A549 (cell line): ENCODE results near the gene GRK5.

ENCODE experiments used
- CBX8 ChIP-seq: fragments of 200-600 bp; sonication (generic); IDR thresholded peaks from 2 replicates; pipeline ENCODE4 v1.6.1; 2016
- EHMT2 ChIP-seq: fragments of 200-600 bp; sonication (generic); IDR thresholded peaks from 2 replicates; pipeline ENCODE4 v1.6.1; 2016; ENCODE audit warnings: antibody characterized with exemption, low read depth, mild to moderate bottlenecking, moderate library complexity
- EP300 ChIP-seq, 2 experiments: fragments of >200 bp; sonication (Bioruptor Twin); formaldehyde crosslinking; IDR thresholded peaks; 2 replicates in 1 of 2; 3 replicates in 1 of 2; pipeline ENCODE4 v1.6.1; 2016 to 2017
- HDAC2 ChIP-seq: fragments of 200-600 bp; sonication (generic); IDR thresholded peaks from 2 replicates; pipeline ENCODE4 v1.6.1; 2016
- HOXA7 ChIP-seq: fragments of 250-450 bp; sonication (Bioruptor Pico); IDR thresholded peaks from 2 replicates; pipeline ENCODE4 v1.5.0; 2020; ENCODE audit warnings: mild to moderate bottlenecking, moderate library complexity
- MAFK ChIP-seq: fragments of 450-650 bp; IDR thresholded peaks from 2 replicates; pipeline ENCODE4 v1.6.1; 2014; ENCODE audit not compliant: partially characterized antibody
- POLR2A ChIP-seq: IDR thresholded peaks from 2 replicates; pipeline ENCODE4 v1.6.1; 2012; ENCODE audit warnings: mild to moderate bottlenecking, low read length
- RNF2 ChIP-seq: fragments of 200-600 bp; sonication (generic); IDR thresholded peaks from 2 replicates; pipeline ENCODE4 v1.6.1; 2016; ENCODE audit warnings: low read depth, mild to moderate bottlenecking, antibody characterized with exemption, moderate library complexity, borderline replicate concordance
- TF ChIP-seq, protein P1 (sequence below): fragments of >200 bp; sonication (Bioruptor Twin); formaldehyde crosslinking; IDR thresholded peaks from 3 replicates; pipeline ENCODE4 v1.5.1; 2016

DNA sequence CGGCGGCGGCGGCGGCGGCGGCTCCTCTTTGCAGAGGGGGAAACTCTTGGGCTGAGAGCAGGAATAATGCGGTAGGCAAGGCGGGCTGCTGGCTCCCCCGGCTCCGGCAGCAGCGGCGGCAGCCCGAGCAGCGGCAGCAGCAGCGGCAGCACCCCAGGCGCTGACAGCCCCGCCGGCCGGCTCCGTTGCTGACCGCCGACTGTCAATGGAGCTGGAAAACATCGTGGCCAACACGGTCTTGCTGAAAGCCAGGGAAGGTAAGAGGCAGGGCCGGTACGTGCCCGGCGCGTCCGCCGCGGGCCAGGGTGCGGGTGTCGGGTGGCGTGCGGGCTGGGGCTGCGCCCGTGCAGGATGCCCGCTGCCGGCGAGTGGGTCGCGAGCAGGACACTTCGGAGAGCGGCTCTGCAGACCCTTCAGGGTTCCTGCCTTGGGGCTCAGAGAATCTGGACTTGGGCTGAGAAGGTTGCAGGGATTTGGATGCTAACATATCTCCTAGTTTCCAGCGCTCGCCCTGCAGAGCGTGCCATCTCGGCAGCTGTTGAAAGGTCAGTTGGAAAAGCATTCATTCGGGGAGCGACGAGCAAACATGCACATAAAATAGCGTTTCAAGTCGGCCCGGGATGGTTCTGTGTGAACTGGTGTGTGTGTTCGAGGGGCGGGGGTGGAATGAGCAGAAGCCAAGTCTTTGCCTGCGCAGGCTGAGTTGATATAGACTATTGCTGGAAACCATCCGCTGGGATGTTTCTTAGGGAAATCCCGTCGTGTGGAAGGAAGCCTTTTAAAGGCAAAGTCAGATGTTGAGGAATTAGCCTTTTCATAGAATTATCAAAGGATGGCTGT is 562 bp downstream of the GRK5 start:
- TF ChIP-seq, protein P1, sequence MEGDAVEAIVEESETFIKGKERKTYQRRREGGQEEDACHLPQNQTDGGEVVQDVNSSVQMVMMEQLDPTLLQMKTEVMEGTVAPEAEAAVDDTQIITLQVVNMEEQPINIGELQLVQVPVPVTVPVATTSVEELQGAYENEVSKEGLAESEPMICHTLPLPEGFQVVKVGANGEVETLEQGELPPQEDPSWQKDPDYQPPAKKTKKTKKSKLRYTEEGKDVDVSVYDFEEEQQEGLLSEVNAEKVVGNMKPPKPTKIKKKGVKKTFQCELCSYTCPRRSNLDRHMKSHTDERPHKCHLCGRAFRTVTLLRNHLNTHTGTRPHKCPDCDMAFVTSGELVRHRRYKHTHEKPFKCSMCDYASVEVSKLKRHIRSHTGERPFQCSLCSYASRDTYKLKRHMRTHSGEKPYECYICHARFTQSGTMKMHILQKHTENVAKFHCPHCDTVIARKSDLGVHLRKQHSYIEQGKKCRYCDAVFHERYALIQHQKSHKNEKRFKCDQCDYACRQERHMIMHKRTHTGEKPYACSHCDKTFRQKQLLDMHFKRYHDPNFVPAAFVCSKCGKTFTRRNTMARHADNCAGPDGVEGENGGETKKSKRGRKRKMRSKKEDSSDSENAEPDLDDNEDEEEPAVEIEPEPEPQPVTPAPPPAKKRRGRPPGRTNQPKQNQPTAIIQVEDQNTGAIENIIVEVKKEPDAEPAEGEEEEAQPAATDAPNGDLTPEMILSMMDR: no peak
- TF ChIP-seq POLR2A: no peak
- no peak for TF ChIP-seq HDAC2
- TF ChIP-seq CBX8: no peak
- no peak for TF ChIP-seq EHMT2
- TF ChIP-seq MAFK: no peak
- TF ChIP-seq EP300 (IDR thresholded peaks at IDR 0.05): no peak
- TF ChIP-seq HOXA7 (CRISPR knock-in tag): no peak
- TF ChIP-seq RNF2: no peak
